ENCODE data around the gene SIGLEC5.

Gene SIGLEC5

DNA sequence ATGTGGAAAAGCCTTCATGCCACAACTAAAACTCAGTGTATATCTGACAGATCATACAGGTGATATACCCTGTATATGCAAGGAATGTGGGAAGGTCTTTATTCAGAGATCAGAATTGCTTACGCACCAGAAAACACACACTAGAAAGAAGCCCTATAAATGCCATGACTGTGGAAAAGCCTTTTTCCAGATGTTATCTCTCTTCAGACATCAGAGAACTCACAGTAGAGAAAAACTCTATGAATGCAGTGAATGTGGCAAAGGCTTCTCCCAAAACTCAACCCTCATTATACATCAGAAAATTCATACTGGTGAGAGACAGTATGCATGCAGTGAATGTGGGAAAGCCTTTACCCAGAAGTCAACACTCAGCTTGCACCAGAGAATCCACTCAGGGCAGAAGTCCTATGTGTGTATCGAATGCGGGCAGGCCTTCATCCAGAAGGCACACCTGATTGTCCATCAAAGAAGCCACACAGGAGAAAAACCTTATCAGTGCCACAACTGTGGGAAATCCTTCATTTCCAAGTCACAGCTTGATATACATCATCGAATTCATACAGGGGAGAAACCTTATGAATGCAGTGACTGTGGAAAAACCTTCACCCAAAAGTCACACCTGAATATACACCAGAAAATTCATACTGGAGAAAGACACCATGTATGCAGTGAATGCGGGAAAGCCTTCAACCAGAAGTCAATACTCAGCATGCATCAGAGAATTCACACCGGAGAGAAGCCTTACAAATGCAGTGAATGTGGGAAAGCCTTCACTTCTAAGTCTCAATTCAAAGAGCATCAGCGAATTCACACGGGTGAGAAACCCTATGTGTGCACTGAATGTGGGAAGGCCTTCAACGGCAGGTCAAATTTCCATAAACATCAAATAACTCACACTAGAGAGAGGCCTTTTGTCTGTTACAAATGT, 42.7 kb downstream of the SIGLEC5 start:
- no peak for DNase-seq

GRCh38 chr19:51586799-51587198, 43.4 kb downstream of the SIGLEC5 start:
- DNase-seq = no peak

- DNase-seq = no peak
These were observed 44.0 kb downstream of the SIGLEC5 start for GRCh38 chr19:51586103-51586728.

GRCh38 chr19:51576850-51577249, 53.4 kb downstream of the SIGLEC5 start:
- DNase-seq = no peak

GRCh38 chr19:51573331-51573730, 56.9 kb downstream of the SIGLEC5 start:
- no peak for DNase-seq

- DNase-seq = no peak
These were observed 57.3 kb downstream of the SIGLEC5 start for GRCh38 chr19:51572908-51573307.

GRCh38 chr19:51572410-51572809, 57.8 kb downstream of the SIGLEC5 start:
- no peak for DNase-seq

GRCh38 chr19:51571599-51571998, 58.6 kb downstream of the SIGLEC5 start:
- DNase-seq = no peak

GRCh38 chr19:51570962-51571575, 59.1 kb downstream of the SIGLEC5 start, which contains the start of gene ZNF175:
TSS of gene ZNF175 (plus strand) at chr19:51571283. CDS start at chr19:51573330, 2,047 bp downstream.
- DNase-seq = peak; percentile 93

DNA sequence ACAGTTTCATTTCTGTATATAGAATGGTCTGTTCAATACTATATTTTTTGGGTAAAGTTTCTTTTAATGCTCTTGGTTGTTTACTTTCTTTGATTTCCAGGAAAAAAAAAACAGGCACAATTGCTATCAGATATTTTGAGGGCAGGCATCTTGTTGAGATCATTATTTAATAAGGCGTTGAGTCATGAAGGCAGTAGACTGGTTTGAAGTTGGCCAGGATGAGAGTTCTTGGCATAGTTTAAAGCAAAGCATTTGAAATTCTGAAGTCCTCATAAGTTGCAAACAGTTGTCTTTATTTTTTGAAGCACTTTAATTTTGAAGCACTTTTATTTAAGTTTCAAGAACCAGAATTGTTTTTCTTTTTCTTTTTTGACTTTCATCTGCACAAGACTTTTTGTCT, 61.7 kb downstream of the SIGLEC5 start:
- DNase-seq = no peak

GRCh38 chr19:51567583-51567982, 62.6 kb downstream of the SIGLEC5 start:
- DNase-seq = no peak

- DNase-seq = no peak
These were observed 63.6 kb downstream of the SIGLEC5 start for GRCh38 chr19:51566489-51567100.

DNA sequence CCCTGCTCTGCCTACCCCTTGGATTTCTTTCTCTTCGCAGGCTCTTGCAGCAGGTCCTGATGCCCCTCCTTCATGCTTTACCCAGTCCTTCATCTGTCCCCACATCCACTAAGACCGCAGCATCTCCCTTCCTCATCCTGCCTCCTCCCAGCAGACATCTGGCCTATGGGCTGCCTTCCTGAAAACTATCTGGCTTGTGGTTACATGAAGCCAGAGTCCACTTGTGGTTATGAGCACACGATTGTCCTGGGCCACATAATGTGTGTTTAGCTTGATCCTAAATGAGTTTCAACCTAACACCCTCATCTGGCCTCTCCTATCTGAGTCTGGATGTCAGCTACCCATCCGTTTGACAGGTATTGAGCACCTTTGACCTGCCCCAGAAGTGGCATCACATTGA, 64.6 kb downstream of the SIGLEC5 start:
- DNase-seq = no peak

DNA sequence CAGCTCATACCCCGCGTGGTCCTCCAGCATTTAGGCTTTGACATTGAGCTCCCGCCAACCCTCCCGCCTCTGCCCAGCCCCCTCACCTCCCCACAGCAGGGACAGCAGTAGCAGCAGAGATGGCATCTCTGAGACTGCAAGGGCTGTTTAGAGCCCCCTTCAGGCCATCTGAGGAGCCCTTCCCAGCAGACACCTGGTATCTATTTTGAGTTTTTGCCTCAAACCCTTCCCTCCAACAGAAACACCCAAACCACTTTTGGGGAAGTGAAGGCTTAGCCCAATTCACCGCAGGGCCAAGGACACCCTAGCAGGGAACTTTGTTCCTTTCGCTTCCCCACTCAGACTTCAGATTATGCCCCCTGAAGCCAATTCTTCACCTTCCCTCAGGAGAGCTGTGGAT, 65.4 kb downstream of the SIGLEC5 start:
- DNase-seq = no peak
